Kidney (tissue), 14 donors: ENCODE data around the gene SLC43A1. TPM values are rescaled to one million over a fixed set of nuclear protein-coding genes. Genes with fewer than 3 reads are reported as not detected.
"Not testable (repeated sequence)": the region's sequence is repeated elsewhere in the genome, so short reads cannot be mapped to it uniquely, and the experiment has no call there.

Experiments used
- DNase-seq, 5 donors: peaks; one replicate each; pipeline ENCODE4 v3.0.0-alpha.2; 2013 to 2020
- FAIRE-seq: peaks from 2 replicates; lab custom pipeline; 2012; peaks lifted over from hg19 to GRCh38; lab: Jason Lieb, UNC
- H3K27ac ChIP-seq, 2 donors: one replicate each; pipeline ENCODE4 v1.7.0; 2013; ENCODE audit warnings: low read depth in 2 of 2, low read length in 2 of 2, inconsistent platforms in 1 of 2
- H3K27me3 ChIP-seq: one replicate; pipeline ENCODE4 v1.7.1; 2013; ENCODE audit warnings: low read length, inconsistent platforms; ENCODE audit not compliant: control insufficient read depth, insufficient read depth
- H3K36me3 ChIP-seq, 3 donors: one replicate each; pipeline versions ENCODE4 v1.7.0 to v1.7.1; 2013; ENCODE audit warnings: low read length in 3 of 3, control low read depth in 1 of 3, inconsistent platforms in 1 of 3; ENCODE audit not compliant: insufficient read depth in 3 of 3, control insufficient read depth in 2 of 3
- H3K4me1 ChIP-seq, 3 donors: one replicate each; pipeline versions ENCODE4 v1.7.0 to v1.7.1; 2013; ENCODE audit warnings: low read length in 3 of 3, inconsistent platforms in 1 of 3, low read depth in 1 of 3; ENCODE audit not compliant: control insufficient read depth in 2 of 3, insufficient read depth in 2 of 3
- H3K4me3 ChIP-seq, 3 donors: one replicate each; pipeline versions ENCODE4 v1.7.0 to v1.8.1; 2013; ENCODE audit warnings: low read length in 3 of 3, control low read depth in 1 of 3, inconsistent platforms in 1 of 3
- H3K9ac ChIP-seq, 3 donors: one replicate each; pipeline versions ENCODE4 v1.7.0 to v1.7.1; 2013; ENCODE audit warnings: low read length in 3 of 3, control low read depth in 1 of 3, inconsistent platforms in 1 of 3
- H3K9me3 ChIP-seq, 3 donors: one replicate each; pipeline versions ENCODE4 v1.7.0 to v1.7.1; 2013; ENCODE audit warnings: low read length in 3 of 3, control low read depth in 1 of 3, inconsistent platforms in 1 of 3; ENCODE audit not compliant: control insufficient read depth in 2 of 3, insufficient read depth in 1 of 3
- CTCF ChIP-seq: IDR thresholded peaks from 3 replicates; pipeline ENCODE4 v1.5.1; 2012; ENCODE audit warnings: mild to moderate bottlenecking, moderate library complexity, borderline replicate concordance; ENCODE audit not compliant: insufficient read depth; ENCODE audit errors: extremely low read depth
- intact Hi-C: fragments of 100-400 bp; cut with DNase I; formaldehyde crosslinking; loops from one replicate; pipeline ENCODE4 v1.11.1; 2022
- polyA plus RNA-seq: library from polyadenylated mRNA; stranded (reverse); fragments of 350-450 nt; fragmentation: Illumina TruSeq; extraction: RNeasy Lipid Tissue Mini Kit (QIAGEN cat#74804); gene quantifications from one replicate; pipeline ENCODE4 v1.2.3, GENCODE V29; 2014; ENCODE audit warnings: low read depth, low replicate concordance; ENCODE audit not compliant: insufficient read depth
- total RNA-seq: library from RNA; stranded (reverse); fragmentation: NEBNext Ultra II Directional; extraction: Animal tissue kit (Norgen Biotek cat#: 25700); gene quantifications from one replicate; pipeline ENCODE4 v1.2.1, GENCODE V29; 2021
- donor health status: control.
- donor health status: control.
- donor health status: control.
- donor health status: control.
- donor health status: control.
- donor health status: DM: yes; HTN: yes; CAD: no.
- donor health status: Normal renal cell carcinoma (clear cell type).

The SLC43A1 gene
- total and polyA plus RNA-seq, 2 donors from 2014 or later, result 4.1 to 16.6 TPM

DNA sequence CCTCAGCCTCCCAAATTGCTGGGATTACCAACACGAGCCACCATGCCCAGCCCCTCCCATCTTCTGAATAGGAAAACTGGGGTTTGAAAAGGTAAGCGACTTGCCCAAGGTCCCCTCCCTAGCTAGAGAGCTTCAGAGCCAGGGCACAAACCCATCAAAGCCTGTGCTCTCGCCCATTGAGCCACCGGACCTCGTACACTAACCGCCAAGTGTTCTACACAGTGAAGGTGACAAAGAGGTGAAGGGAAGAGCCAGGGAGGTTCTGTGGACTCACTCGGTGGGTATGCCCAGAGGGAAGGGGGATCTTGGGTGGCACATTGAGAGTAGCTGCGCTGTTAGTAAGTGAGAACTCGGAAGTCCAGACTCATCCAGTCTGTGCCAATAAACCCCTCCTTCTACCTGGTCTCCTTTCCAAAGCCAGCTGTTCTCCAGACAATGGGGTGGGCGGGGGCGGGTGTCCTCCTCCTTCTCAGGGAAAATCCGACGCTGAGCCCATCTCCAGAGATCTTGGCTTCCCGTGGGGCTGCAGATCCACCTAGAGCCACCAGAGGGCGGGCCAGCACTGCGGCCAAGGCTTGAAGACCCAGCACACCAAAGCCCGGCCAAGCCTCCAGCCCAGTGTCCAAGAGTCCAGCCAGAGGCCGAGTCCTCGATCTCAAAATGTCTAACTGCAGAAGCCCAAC lies 58.4 kb downstream of the SLC43A1 start:
- Histone ChIP-seq H3K27me3 (peaks cover 22% of the 10 kb centered on the region), H3K9me3 (no peaks in the 10 kb centered on the region), H3K4me1 (peaks cover 0 to 19% (median 9%) of the 10 kb centered on the region in 3 donors), H3K4me3 (no peak overlapping the region), H3K9ac (no peak overlapping the region), H3K27ac (no peak overlapping the region), H3K36me3 (no peaks in the 10 kb centered on the region)
- intact Hi-C loops, result loop anchor here (5.0 kb wide), 1 partner anchor 185 kb away; no protein-coding TSS in a partner anchor
- DNase-seq (peak; percentile 87 to 95 (median 91)), FAIRE-seq (no peak)
- peak; percentile 100 for TF ChIP-seq CTCF

DNA sequence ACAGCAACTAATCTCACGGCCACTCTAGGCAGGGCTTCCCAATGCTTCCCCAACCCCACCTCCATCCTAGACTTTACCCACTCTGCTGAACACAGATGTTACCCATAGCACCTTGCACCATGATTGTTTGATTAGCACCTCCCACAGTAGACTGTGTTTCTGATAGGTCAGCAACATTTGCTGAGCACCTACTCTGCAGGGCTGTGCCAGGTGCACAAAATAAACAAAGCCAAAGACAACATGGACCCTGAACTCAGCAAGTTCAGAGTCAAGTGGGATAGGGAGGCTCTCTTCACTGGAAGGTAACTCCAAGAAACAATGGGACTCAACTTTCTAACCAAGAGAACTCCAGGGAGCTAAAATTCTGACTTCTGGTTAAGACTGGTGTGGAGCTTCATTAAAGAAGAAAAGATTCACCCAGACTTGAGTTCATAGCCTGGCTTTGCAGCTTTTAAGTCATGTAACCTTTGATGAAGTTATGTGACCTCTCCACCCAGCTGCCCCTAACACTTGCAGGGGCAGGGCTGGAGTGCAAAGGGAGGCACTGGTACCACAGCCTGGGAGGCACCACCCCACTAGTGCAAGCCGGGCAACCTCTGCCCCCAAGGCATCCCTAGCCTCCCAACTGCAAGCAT lies 61.8 kb downstream of the SLC43A1 start:
- FAIRE-seq (no peak), DNase-seq (no peak)
- Histone ChIP-seq H3K36me3 (no peaks in the 10 kb centered on the region), H3K4me3 (no peak overlapping the region), H3K27me3 (peaks cover 8% of the 10 kb centered on the region), H3K27ac (no peak overlapping the region), H3K9me3 (no peaks in the 10 kb centered on the region), H3K9ac (no peak overlapping the region), H3K4me1 (peaks cover 0 to 6% (median 6%) of the 10 kb centered on the region in 3 donors)
- TF ChIP-seq CTCF, result no peak
- intact Hi-C loops, result no loop called here

GRCh38 chr11:57446055-57446454 lies 69.4 kb downstream of the SLC43A1 start:
- Histone ChIP-seq H3K9ac (no peak overlapping the region), H3K27me3 (no peaks in the 10 kb centered on the region), H3K36me3 (no peaks in the 10 kb centered on the region), H3K27ac (no peak overlapping the region), H3K9me3 (no peaks in the 10 kb centered on the region), H3K4me3 (no peak overlapping the region), H3K4me1 (no peaks in the 10 kb centered on the region)
- TF ChIP-seq CTCF, result no peak
- intact Hi-C loops, result no loop called here
- DNase-seq (no peak), FAIRE-seq (no peak)

DNA sequence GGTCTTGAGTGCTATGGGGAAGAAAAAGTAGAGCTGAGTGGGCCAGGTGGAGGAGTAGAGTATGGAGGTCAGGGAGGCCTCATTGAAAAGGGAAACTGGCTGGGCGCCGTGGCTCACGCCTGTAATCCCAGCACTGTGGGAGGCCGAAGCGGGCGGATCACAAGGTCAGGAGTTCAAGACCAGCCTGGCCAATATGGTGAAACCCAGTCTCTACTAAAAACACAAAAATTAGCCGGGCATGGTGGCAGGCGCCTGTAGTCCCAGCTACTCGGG lies 70.4 kb downstream of the SLC43A1 start:
- DNase-seq, H3K4me1 ChIP-seq, H3K9ac ChIP-seq, FAIRE-seq, intact Hi-C loops, H3K4me3 ChIP-seq, H3K9me3 ChIP-seq, H3K27ac ChIP-seq, H3K36me3 ChIP-seq, H3K27me3 ChIP-seq: not testable (repeated sequence)
